K562 (cell line): ENCODE measurements around the gene DUSP10. TPM values are rescaled to one million over a fixed set of nuclear protein-coding genes. Genes with fewer than 3 reads are reported as not detected.
A peak's percentile ranks its signal among the peaks of the same experiment; 100 is the strongest.

Experiments
- ATF1 ChIP-seq, 2 experiments: fragments of 450-650 bp in 1 of 2; IDR thresholded peaks; 2 replicates each; pipeline ENCODE4 v1.6.1; 2016; ENCODE audit warnings: missing compliant biosample characterization in 1 of 2, missing genetic modification characterization in 1 of 2
- BCL6 ChIP-seq: fragments of 250-450 bp; sonication (Bioruptor Pico); IDR thresholded peaks from 2 replicates; pipeline ENCODE4 v1.4.0; 2020
- CEBPG ChIP-seq, 3 experiments: fragments of 200-800 bp in 1 of 3; sonication (Bioruptor generic) in 1 of 3; sonication (generic) in 1 of 3; formaldehyde crosslinking in 1 of 3; IDR thresholded peaks in 2 of 3; conservative IDR thresholded peaks in 1 of 3; 2 replicates each; pipeline versions ENCODE4 v1.6.1 to v1.8.0; 2016 to 2022; ENCODE audit warnings: missing compliant biosample characterization in 2 of 3, missing genetic modification characterization in 2 of 3, mild to moderate bottlenecking in 1 of 3, missing genetic modification reagents in 1 of 3
- CREB3 ChIP-seq: fragments of 450-650 bp; conservative IDR thresholded peaks from 2 replicates; pipeline ENCODE4 v1.6.1; 2016; ENCODE audit warnings: missing genetic modification characterization, low read depth, mild to moderate bottlenecking, missing compliant biosample characterization, moderate library complexity
- ELF1 ChIP-seq: fragments of 200-800 bp; sonication (Bioruptor generic); IDR thresholded peaks from 2 replicates; pipeline ENCODE4 v1.6.1; 2016; ENCODE audit warnings: missing genetic modification characterization, missing compliant biosample characterization
- EP300 ChIP-seq: IDR thresholded peaks from 2 replicates; pipeline ENCODE4 v1.6.1; 2012; ENCODE audit warnings: low read length, improper control_type of control experiment
- ETV1 ChIP-seq: fragments of 450-650 bp; conservative IDR thresholded peaks from 2 replicates; pipeline ENCODE4 v1.6.1; 2016; ENCODE audit warnings: missing genetic modification characterization, control low read depth, low read depth, missing compliant biosample characterization
- FOXA3 ChIP-seq, 2 experiments: fragments of 450-650 bp in 1 of 2; sonication (generic) in 1 of 2; formaldehyde crosslinking; IDR thresholded peaks in 1 of 2; conservative IDR thresholded peaks in 1 of 2; 2 replicates each; pipeline versions ENCODE4 v1.4.0 to v1.8.0; 2020 to 2022; ENCODE audit warnings: mild to moderate bottlenecking in 2 of 2, missing genetic modification reagents in 1 of 2
- MECOM ChIP-seq: fragments of 250-450 bp; sonication (Bioruptor Pico); IDR thresholded peaks from 2 replicates; pipeline ENCODE4 v1.8.0; 2022; ENCODE audit warnings: inconsistent platforms
- MEIS2 ChIP-seq: fragments of 450-650 bp; IDR thresholded peaks from 2 replicates; pipeline ENCODE4 v1.6.1; 2014; ENCODE audit warnings: mild to moderate bottlenecking; ENCODE audit not compliant: partially characterized antibody
- MXI1 ChIP-seq: IDR thresholded peaks from 2 replicates; pipeline ENCODE4 v1.6.1; 2011; ENCODE audit warnings: low read depth, mild to moderate bottlenecking, improper control_type of control experiment, low read length
- MYBL2 ChIP-seq, 2 experiments: fragments of 450-650 bp in 1 of 2; sonication (generic) in 1 of 2; formaldehyde crosslinking in 1 of 2; IDR thresholded peaks; 2 replicates each; pipeline versions ENCODE4 v1.6.1 to v1.8.1; 2017 to 2022; ENCODE audit warnings: borderline replicate concordance in 1 of 2, inconsistent platforms in 1 of 2, low read depth in 1 of 2, mild to moderate bottlenecking in 1 of 2, missing genetic modification reagents in 1 of 2, moderate library complexity in 1 of 2
- NCOR1 ChIP-seq: fragments of 450-650 bp; IDR thresholded peaks from 2 replicates; pipeline ENCODE4 v1.6.1; 2016; ENCODE audit warnings: mild to moderate bottlenecking, moderate library complexity
- RBM39 ChIP-seq: fragments of 200-400 bp; formaldehyde crosslinking; optimal IDR thresholded peaks from 2 replicates; pipeline ENCODE3; 2018; ENCODE audit warnings: low read depth, low read length
- TBP ChIP-seq: optimal IDR thresholded peaks from 2 replicates; pipeline ENCODE3; 2011; ENCODE audit warnings: low read depth, low read length, improper control_type of control experiment
- TCF7 ChIP-seq: sonication (generic); IDR thresholded peaks from 2 replicates; pipeline ENCODE4 v1.6.1; 2016; ENCODE audit warnings: antibody characterized with exemption, borderline replicate concordance
- WHSC1 ChIP-seq: IDR thresholded peaks from one replicate; pipeline ENCODE4 v1.6.1; 2012; ENCODE audit warnings: low read length, control low read depth, inconsistent platforms
- ZBTB17 ChIP-seq: fragments of 450-650 bp; formaldehyde crosslinking; IDR thresholded peaks from 2 replicates; pipeline ENCODE4 v1.4.0; 2020; ENCODE audit warnings: mild to moderate bottlenecking
- ZNF12 ChIP-seq: sonication (generic); formaldehyde crosslinking; IDR thresholded peaks from 2 replicates; pipeline ENCODE4 v1.4.0; 2020; ENCODE audit warnings: mild to moderate bottlenecking, missing genetic modification reagents
- ZNF431 ChIP-seq: sonication (generic); formaldehyde crosslinking; IDR thresholded peaks from 2 replicates; pipeline ENCODE4 v1.8.0; 2022; ENCODE audit warnings: mild to moderate bottlenecking, missing genetic modification reagents
- ZNF75A ChIP-seq: fragments of 450-650 bp; formaldehyde crosslinking; IDR thresholded peaks from 2 replicates; pipeline ENCODE4 v1.4.0; 2020; ENCODE audit warnings: mild to moderate bottlenecking
- polyA plus RNA-seq, 8 experiments: library from polyadenylated mRNA; depleted of rRNA in 4 of 8; stranded (reverse) in 5 of 8; unstranded in 3 of 8; fragments of >200 nt; fragmentation: Nextera tagmentation in 2 of 8; fragmentation: Illumina TruSeq in 1 of 8; extraction: Ambion mirVana in 2 of 8; extraction: Trizol in 1 of 8; gene quantifications; 2 replicates each; pipeline versions ENCODE4 v1.2.1 to v1.2.3, GENCODE V29; 2011 to 2014; ENCODE audit warnings: inconsistent platforms in 1 of 8, missing spikeins in 1 of 8
- total RNA-seq, 7 experiments: library from RNA; depleted of rRNA in 6 of 7; stranded (reverse); fragments of >200 nt in 6 of 7; fragmentation: Illumina TruSeq in 2 of 7; extraction: Trizol in 2 of 7; gene quantifications; 2 replicates each; pipeline versions ENCODE4 v1.2.1 to v1.2.3, GENCODE V29; 2011 to 2021; ENCODE audit warnings: low replicate concordance in 1 of 7
- TF ChIP-seq, protein P1 (sequence below), 2 experiments: fragments of 450-650 bp in 1 of 2; IDR thresholded peaks; 2 replicates each; pipeline ENCODE4 v1.6.1; 2011 to 2017; ENCODE audit warnings: low read depth in 2 of 2, antibody characterized with exemption in 1 of 2, borderline replicate concordance in 1 of 2, low read length in 1 of 2, mild to moderate bottlenecking in 1 of 2, mixed read lengths in 1 of 2; ENCODE audit not compliant: control insufficient read depth in 1 of 2
- TF ChIP-seq, protein P2 (sequence below), 2 experiments: fragments of 450-650 bp; conservative IDR thresholded peaks; 2 replicates each; pipeline ENCODE4 v1.6.1; 2017; ENCODE audit warnings: mild to moderate bottlenecking in 2 of 2, moderate library complexity in 2 of 2

DUSP10 gene
- total and polyA plus RNA-seq, 9 of the 15 experiments (the other 6 are each of a cell fraction or from before 2014, with no cell fraction given): 1.7 to 8.3 (median 6.1) TPM

DNA sequence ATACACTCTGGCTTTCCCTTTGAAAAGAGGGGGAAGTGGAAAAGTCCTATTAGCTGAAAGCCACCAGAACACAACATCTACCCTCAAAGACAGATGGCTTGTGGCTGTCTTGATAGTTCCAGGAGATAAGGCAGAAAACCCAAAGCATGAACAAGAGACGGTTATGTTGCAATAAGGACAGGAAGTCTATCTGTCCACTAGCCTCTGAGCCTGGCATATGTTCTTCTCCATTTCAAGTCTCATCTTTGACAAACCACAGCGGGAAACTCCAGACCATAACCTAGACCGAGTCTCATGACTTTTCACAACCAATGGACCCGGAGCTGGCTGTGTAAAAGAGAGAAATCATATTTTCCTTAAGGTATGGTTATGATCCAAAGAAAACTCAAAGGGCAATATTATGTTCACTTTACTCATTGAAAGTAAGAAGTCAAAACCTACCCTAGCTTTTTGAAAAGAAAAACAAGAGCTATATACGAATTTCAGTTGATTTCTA is 33.8 kb downstream of the DUSP10 start (continued):
- TF ChIP-seq ETV1 (peak; percentile 97), MYBL2 (IDR thresholded peaks at IDR 0.05; ENCODE audit: low read depth) (peak; percentile 79), MYBL2 (CRISPR knock-in tag; IDR thresholded peaks at IDR 0.05; ENCODE audit: borderline replicate concordance) (no peak), MEIS2 (peak; percentile 90), NCOR1 (peak; percentile 82), TCF7 (0 out of 2 replicates have a peak, but pooled peaks have one; percentile 59), RBM39 (no peak), ZNF12 (no peak), MXI1 (no peak), TBP (peak; percentile 52), ATF1 (CRISPR knock-in tag; IDR thresholded peaks at IDR 0.05) (no peak), ATF1 (tag; IDR thresholded peaks at IDR 0.05) (peak; percentile 39; the same call in 1 of the 2 replicates), ZNF431 (CRISPR knock-in tag) (no peak), FOXA3 (CRISPR knock-in tag; conservative IDR thresholded peaks at IDR 0.05 in 1 of 2, IDR thresholded peaks at IDR 0.05 in 1 of 2) (0 out of 4 replicates have a peak, but pooled peaks of 1 of the 2 experiments have one; percentile 7), ZNF75A (CRISPR knock-in tag) (no peak), CREB3 (peak; percentile 90), ZBTB17 (peak; percentile 92), CEBPG (CRISPR knock-in tag; IDR thresholded peaks at IDR 0.05) (peak; percentile 98), CEBPG (tag; conservative IDR thresholded peaks at IDR 0.05 in 1 of 2, IDR thresholded peaks at IDR 0.05 in 1 of 2) (peak; percentile 99), BCL6 (CRISPR knock-in tag) (no peak), ELF1 (tag) (peak; percentile 65), WHSC1 (no peak), EP300 (peak; percentile 99), MECOM (peak; percentile 89)
- TF ChIP-seq, protein P1, sequence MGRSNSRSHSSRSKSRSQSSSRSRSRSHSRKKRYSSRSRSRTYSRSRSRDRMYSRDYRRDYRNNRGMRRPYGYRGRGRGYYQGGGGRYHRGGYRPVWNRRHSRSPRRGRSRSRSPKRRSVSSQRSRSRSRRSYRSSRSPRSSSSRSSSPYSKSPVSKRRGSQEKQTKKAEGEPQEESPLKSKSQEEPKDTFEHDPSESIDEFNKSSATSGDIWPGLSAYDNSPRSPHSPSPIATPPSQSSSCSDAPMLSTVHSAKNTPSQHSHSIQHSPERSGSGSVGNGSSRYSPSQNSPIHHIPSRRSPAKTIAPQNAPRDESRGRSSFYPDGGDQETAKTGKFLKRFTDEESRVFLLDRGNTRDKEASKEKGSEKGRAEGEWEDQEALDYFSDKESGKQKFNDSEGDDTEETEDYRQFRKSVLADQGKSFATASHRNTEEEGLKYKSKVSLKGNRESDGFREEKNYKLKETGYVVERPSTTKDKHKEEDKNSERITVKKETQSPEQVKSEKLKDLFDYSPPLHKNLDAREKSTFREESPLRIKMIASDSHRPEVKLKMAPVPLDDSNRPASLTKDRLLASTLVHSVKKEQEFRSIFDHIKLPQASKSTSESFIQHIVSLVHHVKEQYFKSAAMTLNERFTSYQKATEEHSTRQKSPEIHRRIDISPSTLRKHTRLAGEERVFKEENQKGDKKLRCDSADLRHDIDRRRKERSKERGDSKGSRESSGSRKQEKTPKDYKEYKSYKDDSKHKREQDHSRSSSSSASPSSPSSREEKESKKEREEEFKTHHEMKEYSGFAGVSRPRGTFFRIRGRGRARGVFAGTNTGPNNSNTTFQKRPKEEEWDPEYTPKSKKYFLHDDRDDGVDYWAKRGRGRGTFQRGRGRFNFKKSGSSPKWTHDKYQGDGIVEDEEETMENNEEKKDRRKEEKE (IDR thresholded peaks at IDR 0.05; ENCODE audit: borderline replicate concordance in 1 of 2, control insufficient read depth in 1 of 2, low read depth in 2 of 2, low read length in 1 of 2): peak in 1 of 2 experiments; percentile 65; a peak in 1 of 4 replicates
- TF ChIP-seq, protein P2, sequence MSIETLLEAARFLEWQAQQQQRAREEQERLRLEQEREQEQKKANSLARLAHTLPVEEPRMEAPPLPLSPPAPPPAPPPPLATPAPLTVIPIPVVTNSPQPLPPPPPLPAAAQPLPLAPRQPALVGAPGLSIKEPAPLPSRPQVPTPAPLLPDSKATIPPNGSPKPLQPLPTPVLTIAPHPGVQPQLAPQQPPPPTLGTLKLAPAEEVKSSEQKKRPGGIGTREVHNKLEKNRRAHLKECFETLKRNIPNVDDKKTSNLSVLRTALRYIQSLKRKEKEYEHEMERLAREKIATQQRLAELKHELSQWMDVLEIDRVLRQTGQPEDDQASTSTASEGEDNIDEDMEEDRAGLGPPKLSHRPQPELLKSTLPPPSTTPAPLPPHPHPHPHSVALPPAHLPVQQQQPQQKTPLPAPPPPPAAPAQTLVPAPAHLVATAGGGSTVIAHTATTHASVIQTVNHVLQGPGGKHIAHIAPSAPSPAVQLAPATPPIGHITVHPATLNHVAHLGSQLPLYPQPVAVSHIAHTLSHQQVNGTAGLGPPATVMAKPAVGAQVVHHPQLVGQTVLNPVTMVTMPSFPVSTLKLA (conservative IDR thresholded peaks at IDR 0.05): peak; percentile 34 to 59; a peak in 2 of 4 replicates
